Measurements from ENCODE around the gene RBM47. TPM values are rescaled to one million over a fixed set of nuclear protein-coding genes. Genes with fewer than 3 reads are reported as not detected.

The RBM47 gene
- total and polyA plus RNA-seq, 2 donors (not counting 1 experiment from before 2014, with no cell fraction given): 5.6 to 12.9 TPM

DNA sequence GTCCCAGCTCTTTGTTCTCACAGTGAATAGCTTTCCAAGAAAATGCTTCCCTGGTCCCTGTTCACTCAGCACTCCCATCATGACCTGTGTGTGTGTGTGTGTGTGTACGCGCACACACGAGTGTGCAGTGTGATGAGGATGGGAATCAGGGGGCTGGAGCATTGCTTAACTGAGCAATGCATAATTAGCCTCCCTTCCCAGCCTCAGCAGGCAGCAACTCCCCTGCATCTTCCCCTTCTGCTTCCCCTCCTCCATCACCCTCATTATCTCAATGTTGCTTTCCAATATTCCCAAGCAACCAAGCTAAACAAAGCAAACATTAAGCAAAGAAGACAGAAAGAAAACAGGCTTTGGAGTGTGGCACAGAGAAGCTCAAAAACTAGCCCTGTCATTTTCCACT lies 137.0 kb downstream of the RBM47 start:
- CTCF ChIA-PET: no interaction called here

DNA sequence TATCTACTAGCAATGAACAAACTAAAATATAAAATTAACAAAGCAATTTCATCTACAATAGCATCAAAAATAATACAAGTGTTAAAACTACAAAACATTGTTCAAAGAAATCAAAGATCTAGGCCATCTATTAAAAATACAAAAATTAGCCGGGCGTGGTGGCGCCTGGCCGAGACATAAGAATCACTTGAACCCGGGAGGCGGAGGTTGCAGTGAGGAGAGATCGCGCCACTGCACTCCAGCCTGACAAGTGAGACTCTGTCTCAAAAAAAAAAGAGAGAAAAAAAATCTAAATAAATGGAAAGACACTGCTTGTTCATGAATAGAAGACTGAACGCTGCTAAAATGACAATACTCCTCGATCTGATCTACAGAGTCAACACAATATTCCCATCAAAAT lies 139.2 kb downstream of the RBM47 start:
- Mint-ChIP-seq H3K9me3 (ENCODE audit: insufficient read depth) (no peaks in the 10 kb centered on the region), H3K27me3 (no peaks in the 10 kb centered on the region), H3K4me1 (peaks cover 2% of the 10 kb centered on the region), H3K27ac (no peak overlapping the region), H3K4me3 (no peak overlapping the region)
- no peak overlapping the region for H3K9ac ChIP-seq (ENCODE audit: low read length)
- no peaks in the 10 kb centered on the region for H3K9me3 ChIP-seq (ENCODE audit: control extremely low read depth in 1 of 3, control insufficient read depth in 2 of 3, insufficient read depth in 1 of 3, low read length in 2 of 3)
- ChIA-PET POLR2A (no interaction called here), CTCF (no interaction called here)
- intact Hi-C loops (cut with micrococcal nuclease): no loop called here
- no peak for DNase-seq
- no peak overlapping the region for H3K27ac ChIP-seq (ENCODE audit: low read length in 2 of 2)
- H3K4me3 ChIP-seq (ENCODE audit: control extremely low read depth in 1 of 5, extremely low read depth in 1 of 5, insufficient read depth in 1 of 5, low read depth in 2 of 5, low read length in 4 of 5): no peak overlapping the region
- H3K4me2 ChIP-seq (replicated peaks; ENCODE audit: low read depth, low read length, poor library complexity, severe bottlenecking): no peak overlapping the region
- H3K79me2 ChIP-seq (ENCODE audit: control insufficient read depth, insufficient read depth, low read length): no peaks in the 10 kb centered on the region
- ATAC-seq (ENCODE audit: low read depth): no peak
- no peaks in the 10 kb centered on the region for H3K27me3 ChIP-seq (replicated peaks in 1 of 4; ENCODE audit: control extremely low read depth in 1 of 4, control insufficient read depth in 3 of 4, insufficient read depth in 4 of 4, low read length in 3 of 4)
- no peaks in the 10 kb centered on the region for H3K36me3 ChIP-seq (replicated peaks in 1 of 2; ENCODE audit: control extremely low read depth in 1 of 2, control insufficient read depth in 1 of 2, extremely low read depth in 1 of 2, insufficient read depth in 2 of 2, low read length in 1 of 2)
- no peak for TF ChIP-seq EZH2 (IDR thresholded peaks at IDR 0.05; ENCODE audit: borderline replicate concordance, insufficient read depth, low read depth, low read length, poor library complexity, severe bottlenecking)
- TF ChIP-seq, protein P1, sequence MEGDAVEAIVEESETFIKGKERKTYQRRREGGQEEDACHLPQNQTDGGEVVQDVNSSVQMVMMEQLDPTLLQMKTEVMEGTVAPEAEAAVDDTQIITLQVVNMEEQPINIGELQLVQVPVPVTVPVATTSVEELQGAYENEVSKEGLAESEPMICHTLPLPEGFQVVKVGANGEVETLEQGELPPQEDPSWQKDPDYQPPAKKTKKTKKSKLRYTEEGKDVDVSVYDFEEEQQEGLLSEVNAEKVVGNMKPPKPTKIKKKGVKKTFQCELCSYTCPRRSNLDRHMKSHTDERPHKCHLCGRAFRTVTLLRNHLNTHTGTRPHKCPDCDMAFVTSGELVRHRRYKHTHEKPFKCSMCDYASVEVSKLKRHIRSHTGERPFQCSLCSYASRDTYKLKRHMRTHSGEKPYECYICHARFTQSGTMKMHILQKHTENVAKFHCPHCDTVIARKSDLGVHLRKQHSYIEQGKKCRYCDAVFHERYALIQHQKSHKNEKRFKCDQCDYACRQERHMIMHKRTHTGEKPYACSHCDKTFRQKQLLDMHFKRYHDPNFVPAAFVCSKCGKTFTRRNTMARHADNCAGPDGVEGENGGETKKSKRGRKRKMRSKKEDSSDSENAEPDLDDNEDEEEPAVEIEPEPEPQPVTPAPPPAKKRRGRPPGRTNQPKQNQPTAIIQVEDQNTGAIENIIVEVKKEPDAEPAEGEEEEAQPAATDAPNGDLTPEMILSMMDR (IDR thresholded peaks at IDR 0.05): no peak
- WGBS (ENCODE audit: insufficient coverage): no CpG with 5 or more reads among the region's 10 CpGs
- no peaks in the 10 kb centered on the region for H4K20me1 ChIP-seq (ENCODE audit: control insufficient read depth, insufficient read depth, low read length, poor library complexity, severe bottlenecking)
- H2AFZ ChIP-seq (ENCODE audit: insufficient read depth, low read depth, low read length, poor library complexity, severe bottlenecking): no peak overlapping the region
- no peaks in the 10 kb centered on the region for H3K4me1 ChIP-seq (ENCODE audit: control insufficient read depth in 2 of 2, insufficient read depth in 2 of 2, low read length in 2 of 2)

More for the DNA sequence above, 137.0 kb downstream of the RBM47 start:
- ATAC-seq (ENCODE audit: low read depth) (no peak), DNase-seq (no peak)
- Mint-ChIP-seq H3K9me3 (ENCODE audit: insufficient read depth) (no peaks in the 10 kb centered on the region), H3K27me3 (no peaks in the 10 kb centered on the region), H3K27ac (no peak overlapping the region), H3K4me3 (no peak overlapping the region), H3K4me1 (no peaks in the 10 kb centered on the region)
- H3K27ac ChIP-seq (ENCODE audit: low read length in 2 of 2): no peak overlapping the region
- intact Hi-C loops (cut with micrococcal nuclease): no loop called here
- H3K4me1 ChIP-seq (ENCODE audit: control insufficient read depth in 2 of 2, insufficient read depth in 2 of 2, low read length in 2 of 2): no peaks in the 10 kb centered on the region
- no peak for TF ChIP-seq EZH2 (IDR thresholded peaks at IDR 0.05; ENCODE audit: borderline replicate concordance, insufficient read depth, low read depth, low read length, poor library complexity, severe bottlenecking)
- TF ChIP-seq, protein P1 (IDR thresholded peaks at IDR 0.05): no peak
- no peaks in the 10 kb centered on the region for H3K36me3 ChIP-seq (replicated peaks in 1 of 2; ENCODE audit: control extremely low read depth in 1 of 2, control insufficient read depth in 1 of 2, extremely low read depth in 1 of 2, insufficient read depth in 2 of 2, low read length in 1 of 2)
- no CpG with 5 or more reads among the region's 3 CpGs for WGBS (ENCODE audit: insufficient coverage)
- no peak overlapping the region for H2AFZ ChIP-seq (ENCODE audit: insufficient read depth, low read depth, low read length, poor library complexity, severe bottlenecking)
- H3K4me2 ChIP-seq (replicated peaks; ENCODE audit: low read depth, low read length, poor library complexity, severe bottlenecking): no peak overlapping the region
- no peak overlapping the region for H3K9ac ChIP-seq (ENCODE audit: low read length)
- no peaks in the 10 kb centered on the region for H3K27me3 ChIP-seq (replicated peaks in 1 of 4; ENCODE audit: control extremely low read depth in 1 of 4, control insufficient read depth in 3 of 4, insufficient read depth in 4 of 4, low read length in 3 of 4)
- POLR2A ChIA-PET: no interaction called here
- H3K4me3 ChIP-seq (ENCODE audit: control extremely low read depth in 1 of 5, extremely low read depth in 1 of 5, insufficient read depth in 1 of 5, low read depth in 2 of 5, low read length in 4 of 5): no peak overlapping the region
- H4K20me1 ChIP-seq (ENCODE audit: control insufficient read depth, insufficient read depth, low read length, poor library complexity, severe bottlenecking): no peaks in the 10 kb centered on the region
- no peaks in the 10 kb centered on the region for H3K9me3 ChIP-seq (ENCODE audit: control extremely low read depth in 1 of 3, control insufficient read depth in 2 of 3, insufficient read depth in 1 of 3, low read length in 2 of 3)
- H3K79me2 ChIP-seq (ENCODE audit: control insufficient read depth, insufficient read depth, low read length): no peaks in the 10 kb centered on the region

All from B cell (primary cell).